LNCaP clone FGC (cell line): Measurements from ENCODE around the gene DHRS9.

Experiments
- DNase-seq: peaks from one replicate; pipeline ENCODE4 v3.0.0-alpha.2; 2011; ENCODE audit warnings: low read depth
- H3K4me3 ChIP-seq: 2 replicates; pipeline ENCODE4 v1.5.1; 2011; ENCODE audit warnings: mild to moderate bottlenecking, low read depth, low read length, control low read depth
- TF ChIP-seq, protein P1 (sequence below): IDR thresholded peaks from 2 replicates; pipeline ENCODE4 v1.5.1; 2012; ENCODE audit warnings: mild to moderate bottlenecking; ENCODE audit not compliant: control insufficient read depth, insufficient read depth; ENCODE audit errors: extremely low read depth

The DHRS9 gene

DNA sequence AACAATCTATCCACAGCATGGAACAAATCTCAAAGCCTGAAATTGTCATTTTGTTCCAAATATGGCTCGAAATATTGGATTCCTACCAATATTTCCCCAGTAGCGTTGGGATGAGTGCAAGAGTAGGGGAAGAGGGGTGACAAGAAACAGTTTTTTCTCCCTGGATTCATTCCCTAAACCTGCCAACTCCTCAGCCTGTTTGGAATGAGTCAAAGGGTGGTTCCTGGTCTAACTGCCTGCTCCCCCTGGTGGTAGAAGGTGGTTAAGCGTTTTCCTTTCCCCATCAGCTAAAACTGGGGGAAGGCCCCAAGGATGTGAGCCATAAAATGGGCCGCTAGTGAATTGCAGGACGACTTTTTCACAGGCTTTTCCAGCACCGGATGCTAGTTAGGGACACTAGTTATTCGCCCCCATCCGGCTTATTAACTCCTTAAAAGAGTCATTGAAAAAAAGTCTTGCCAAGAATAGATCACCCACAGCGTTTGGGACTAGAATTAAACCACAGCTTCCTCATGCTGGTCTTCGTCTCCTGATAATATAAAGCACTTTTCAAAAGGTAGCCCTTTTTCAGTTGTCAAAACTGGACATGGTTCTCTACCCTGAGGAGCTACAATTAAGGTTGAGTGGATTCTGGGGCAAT is 72.5 kb downstream of the DHRS9 start:
- no peak overlapping the region for H3K4me3 ChIP-seq
- TF ChIP-seq, protein P1, sequence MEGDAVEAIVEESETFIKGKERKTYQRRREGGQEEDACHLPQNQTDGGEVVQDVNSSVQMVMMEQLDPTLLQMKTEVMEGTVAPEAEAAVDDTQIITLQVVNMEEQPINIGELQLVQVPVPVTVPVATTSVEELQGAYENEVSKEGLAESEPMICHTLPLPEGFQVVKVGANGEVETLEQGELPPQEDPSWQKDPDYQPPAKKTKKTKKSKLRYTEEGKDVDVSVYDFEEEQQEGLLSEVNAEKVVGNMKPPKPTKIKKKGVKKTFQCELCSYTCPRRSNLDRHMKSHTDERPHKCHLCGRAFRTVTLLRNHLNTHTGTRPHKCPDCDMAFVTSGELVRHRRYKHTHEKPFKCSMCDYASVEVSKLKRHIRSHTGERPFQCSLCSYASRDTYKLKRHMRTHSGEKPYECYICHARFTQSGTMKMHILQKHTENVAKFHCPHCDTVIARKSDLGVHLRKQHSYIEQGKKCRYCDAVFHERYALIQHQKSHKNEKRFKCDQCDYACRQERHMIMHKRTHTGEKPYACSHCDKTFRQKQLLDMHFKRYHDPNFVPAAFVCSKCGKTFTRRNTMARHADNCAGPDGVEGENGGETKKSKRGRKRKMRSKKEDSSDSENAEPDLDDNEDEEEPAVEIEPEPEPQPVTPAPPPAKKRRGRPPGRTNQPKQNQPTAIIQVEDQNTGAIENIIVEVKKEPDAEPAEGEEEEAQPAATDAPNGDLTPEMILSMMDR, result peak; percentile 82
- DNase-seq, result peak; percentile 15

GRCh38 chr2:169143998-169144397 is 74.6 kb downstream of the DHRS9 start:
- TF ChIP-seq, protein P1, result no peak
- H3K4me3 ChIP-seq, result no peak overlapping the region
- DNase-seq, result no peak
